AG10803 (cell line): ENCODE measurements around the gene MDGA2.
"Not testable (repeated sequence)": the region's sequence is repeated elsewhere in the genome, so short reads cannot be mapped to it uniquely, and the experiment has no call there.

Experiments
- DNase-seq: peaks from one replicate; pipeline ENCODE4 v3.0.0; 2010; ENCODE audit warnings: low read depth
- H3K4me3 ChIP-seq: 2 replicates; pipeline ENCODE4 v1.5.1; 2011; ENCODE audit warnings: mild to moderate bottlenecking, low read length, control low read depth
- TF ChIP-seq, protein P1 (sequence below): conservative IDR thresholded peaks from 2 replicates; pipeline ENCODE4 v1.5.1; 2011; ENCODE audit warnings: mild to moderate bottlenecking, low read length, control low read depth, inconsistent platforms

The MDGA2 gene

GRCh38 chr14:47246367-47246766 is 429.0 kb downstream of the MDGA2 start:
- DNase-seq = no peak
- TF ChIP-seq, protein P1, sequence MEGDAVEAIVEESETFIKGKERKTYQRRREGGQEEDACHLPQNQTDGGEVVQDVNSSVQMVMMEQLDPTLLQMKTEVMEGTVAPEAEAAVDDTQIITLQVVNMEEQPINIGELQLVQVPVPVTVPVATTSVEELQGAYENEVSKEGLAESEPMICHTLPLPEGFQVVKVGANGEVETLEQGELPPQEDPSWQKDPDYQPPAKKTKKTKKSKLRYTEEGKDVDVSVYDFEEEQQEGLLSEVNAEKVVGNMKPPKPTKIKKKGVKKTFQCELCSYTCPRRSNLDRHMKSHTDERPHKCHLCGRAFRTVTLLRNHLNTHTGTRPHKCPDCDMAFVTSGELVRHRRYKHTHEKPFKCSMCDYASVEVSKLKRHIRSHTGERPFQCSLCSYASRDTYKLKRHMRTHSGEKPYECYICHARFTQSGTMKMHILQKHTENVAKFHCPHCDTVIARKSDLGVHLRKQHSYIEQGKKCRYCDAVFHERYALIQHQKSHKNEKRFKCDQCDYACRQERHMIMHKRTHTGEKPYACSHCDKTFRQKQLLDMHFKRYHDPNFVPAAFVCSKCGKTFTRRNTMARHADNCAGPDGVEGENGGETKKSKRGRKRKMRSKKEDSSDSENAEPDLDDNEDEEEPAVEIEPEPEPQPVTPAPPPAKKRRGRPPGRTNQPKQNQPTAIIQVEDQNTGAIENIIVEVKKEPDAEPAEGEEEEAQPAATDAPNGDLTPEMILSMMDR = no peak
- H3K4me3 ChIP-seq = no peak overlapping the region

GRCh38 chr14:47242579-47242978 is 432.8 kb downstream of the MDGA2 start:
- DNase-seq, H3K4me3 ChIP-seq: not testable (repeated sequence)

- DNase-seq = no peak
- TF ChIP-seq, protein P1 = no peak
- H3K4me3 ChIP-seq = no peak overlapping the region
Observed at GRCh38 chr14:47240748-47241437, 434.5 kb downstream of the MDGA2 start.

DNA sequence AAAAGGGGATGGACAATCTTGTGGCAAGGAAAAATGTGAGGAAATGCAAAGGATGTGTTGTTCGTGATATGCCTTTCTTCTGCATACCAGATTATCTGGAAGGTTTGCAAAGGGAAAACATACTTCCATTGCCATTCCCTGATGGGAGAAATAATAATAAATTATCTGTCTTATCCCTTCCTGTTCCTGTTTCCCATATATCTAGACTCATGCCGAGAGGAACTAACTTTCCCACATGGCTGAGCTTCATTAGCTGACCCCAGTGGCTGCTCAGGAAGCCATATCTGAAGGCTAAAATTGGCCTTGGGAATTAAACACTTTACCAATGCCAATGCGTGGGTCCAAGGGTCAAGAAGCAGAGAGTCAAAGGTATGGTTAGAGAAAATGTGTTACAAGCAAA is 439.8 kb downstream of the MDGA2 start:
- no peak overlapping the region for H3K4me3 ChIP-seq
- DNase-seq = no peak
- TF ChIP-seq, protein P1 = no peak

GRCh38 chr14:47226877-47227520 is 448.4 kb downstream of the MDGA2 start:
- TF ChIP-seq, protein P1 = no peak

GRCh38 chr14:47223656-47224055 is 451.7 kb downstream of the MDGA2 start:
- no peak for DNase-seq
- H3K4me3 ChIP-seq = no peak overlapping the region
- TF ChIP-seq, protein P1 = no peak

More at GRCh38 chr14:47226877-47227520, 448.4 kb downstream of the MDGA2 start:
- no peak for DNase-seq
- H3K4me3 ChIP-seq = no peak overlapping the region

DNA sequence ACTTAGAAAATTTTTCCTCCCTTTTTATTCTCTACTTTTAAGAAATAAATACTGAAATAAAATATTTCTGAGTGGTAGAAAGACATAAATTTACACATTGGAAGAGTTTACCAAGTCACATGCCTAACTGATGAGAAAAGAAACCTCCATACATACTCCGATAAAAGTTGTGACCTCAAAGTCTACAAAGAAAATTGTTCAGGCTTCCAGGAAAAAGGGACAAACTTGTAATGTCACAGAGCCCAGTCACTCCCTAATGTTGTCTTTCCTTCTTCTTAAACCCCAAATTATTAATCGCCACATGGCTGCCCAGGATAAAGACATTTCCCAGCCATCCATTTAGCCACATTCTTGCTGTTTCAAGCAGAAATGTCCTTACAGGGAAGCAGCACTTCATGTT is 455.3 kb downstream of the MDGA2 start:
- H3K4me3 ChIP-seq = no peak overlapping the region
- DNase-seq = no peak
- TF ChIP-seq, protein P1 = no peak
